ENCODE data around the gene NRARP. TPM values are rescaled to one million over a fixed set of nuclear protein-coding genes. Genes with fewer than 3 reads are reported as not detected.

The NRARP gene
- polyA plus RNA-seq, 3 donors, result 15.4 TPM; not detected in 2

- DNase-seq, result no peak
- peaks cover 40% of the 10 kb centered on the region for H3K4me1 Mint-ChIP-seq
- peaks cover 0 to 11% (median 7%) of the 10 kb centered on the region in 7 donors for H3K9me3 Mint-ChIP-seq
- H2AFZ ChIP-seq (ENCODE audit: insufficient read depth, low read depth, low read length, poor library complexity, severe bottlenecking), result no peak overlapping the region
- H3K27ac ChIP-seq (ENCODE audit: low read depth in 1 of 2, low read length in 2 of 2), result no peak overlapping the region
- H3K9me3 ChIP-seq (replicated peaks in 1 of 2; ENCODE audit: control insufficient read depth in 1 of 2, insufficient read depth in 1 of 2, low read length in 2 of 2), result peaks cover 0 to 8% of the 10 kb centered on the region in 2 donors
- H3K4me2 ChIP-seq (replicated peaks; ENCODE audit: extremely low read depth, low read length, poor library complexity, severe bottlenecking), result peak overlapping the region; percentile 36
- H3K79me2 ChIP-seq (ENCODE audit: insufficient read depth, low read length), result peaks cover 52% of the 10 kb centered on the region
- H3K27ac Mint-ChIP-seq, result peak overlapping the region in 4 of 7 donors; percentile 31 to 87 (median 50)
- H3K36me3 ChIP-seq (replicated peaks in 1 of 2; ENCODE audit: control insufficient read depth in 1 of 2, insufficient read depth in 2 of 2, low read length in 2 of 2), result peaks cover 26 to 47% of the 10 kb centered on the region in 2 donors
- H3K4me1 ChIP-seq (ENCODE audit: control insufficient read depth in 1 of 2, insufficient read depth in 2 of 2, low read length in 2 of 2), result peaks cover 35 to 82% of the 10 kb centered on the region in 2 donors
- 94% methylated on average over 28 of the region's 39 CpGs for WGBS (ENCODE audit: insufficient coverage)
- no peak for TF ChIP-seq CTCF (IDR thresholded peaks at IDR 0.05)
- H3K27me3 Mint-ChIP-seq (ENCODE audit: low read depth in 3 of 3), result peaks cover 0 to 3% (median 1%) of the 10 kb centered on the region in 3 donors
- intact Hi-C loops (cut with micrococcal nuclease), result no loop called here
- H3K4me3 ChIP-seq (replicated peaks in 1 of 3; ENCODE audit: low read depth in 2 of 3, low read length in 3 of 3), result no peak overlapping the region
- peaks cover 71% of the 10 kb centered on the region for H4K20me1 ChIP-seq (ENCODE audit: insufficient read depth, low read length)
- no peak overlapping the region for H3K9ac ChIP-seq (ENCODE audit: insufficient read depth, low read length, poor library complexity, severe bottlenecking)
- H3K27me3 ChIP-seq (ENCODE audit: control insufficient read depth in 2 of 2, insufficient read depth in 2 of 2, low read length in 2 of 2), result no peaks in the 10 kb centered on the region
- no peak overlapping the region for H3K4me3 Mint-ChIP-seq
- H3K36me3 Mint-ChIP-seq, result peaks cover 29 to 38% of the 10 kb centered on the region in 2 donors
These were observed 20.5 kb downstream of the NRARP start for GRCh38 chr9:137281345-137282116.

- intact Hi-C loops (cut with micrococcal nuclease), result no loop called here
- WGBS (ENCODE audit: insufficient coverage), result 55% methylated on average over 65 of the region's 85 CpGs
- peaks cover 0 to 3% (median 3%) of the 10 kb centered on the region in 3 donors for H3K27me3 Mint-ChIP-seq (ENCODE audit: low read depth in 3 of 3)
- H3K4me3 ChIP-seq (replicated peaks in 1 of 3; ENCODE audit: low read depth in 2 of 3, low read length in 3 of 3), result peak overlapping the region in 1 of 3 experiments; percentile 30
- peaks cover 0 to 11% (median 7%) of the 10 kb centered on the region in 7 donors for H3K9me3 Mint-ChIP-seq
- no peak overlapping the region for H3K27ac Mint-ChIP-seq
- peaks cover 68% of the 10 kb centered on the region for H4K20me1 ChIP-seq (ENCODE audit: insufficient read depth, low read length)
- H3K9ac ChIP-seq (ENCODE audit: insufficient read depth, low read length, poor library complexity, severe bottlenecking), result peak overlapping the region; percentile 4
- TF ChIP-seq CTCF (IDR thresholded peaks at IDR 0.05), result peak; percentile 56
- H3K4me1 Mint-ChIP-seq, result peaks cover 41% of the 10 kb centered on the region
- no peak overlapping the region for H2AFZ ChIP-seq (ENCODE audit: insufficient read depth, low read depth, low read length, poor library complexity, severe bottlenecking)
- H3K9me3 ChIP-seq (replicated peaks in 1 of 2; ENCODE audit: control insufficient read depth in 1 of 2, insufficient read depth in 1 of 2, low read length in 2 of 2), result peaks cover 0 to 8% of the 10 kb centered on the region in 2 donors
- H3K36me3 Mint-ChIP-seq, result peaks cover 29 to 38% of the 10 kb centered on the region in 2 donors
- peak overlapping the region; percentile 36 for H3K4me2 ChIP-seq (replicated peaks; ENCODE audit: extremely low read depth, low read length, poor library complexity, severe bottlenecking)
- peak in 1 of 3 donors; percentile 16 for DNase-seq
- H3K4me3 Mint-ChIP-seq, result peak overlapping the region in 1 of 2 donors; percentile 34
- H3K27me3 ChIP-seq (ENCODE audit: control insufficient read depth in 2 of 2, insufficient read depth in 2 of 2, low read length in 2 of 2), result no peaks in the 10 kb centered on the region
- peaks cover 26 to 47% of the 10 kb centered on the region in 2 donors for H3K36me3 ChIP-seq (replicated peaks in 1 of 2; ENCODE audit: control insufficient read depth in 1 of 2, insufficient read depth in 2 of 2, low read length in 2 of 2)
- no peak overlapping the region for H3K27ac ChIP-seq (ENCODE audit: low read depth in 1 of 2, low read length in 2 of 2)
- H3K4me1 ChIP-seq (ENCODE audit: control insufficient read depth in 1 of 2, insufficient read depth in 2 of 2, low read length in 2 of 2), result peaks cover 37 to 82% of the 10 kb centered on the region in 2 donors
- peaks cover 56% of the 10 kb centered on the region for H3K79me2 ChIP-seq (ENCODE audit: insufficient read depth, low read length)
These were observed 21.4 kb downstream of the NRARP start for GRCh38 chr9:137280474-137281344.
